Measurements from ENCODE around the gene RPS6KA1. TPM values are rescaled to one million over a fixed set of nuclear protein-coding genes. Genes with fewer than 3 reads are reported as not detected.
A peak's percentile ranks its signal among the peaks of the same experiment; 100 is the strongest.

The RPS6KA1 gene
- total and polyA plus RNA-seq, 2 donors from 2014 or later = 39.5 to 58.1 TPM

GRCh38 chr1:26521669-26522030 is 7.9 kb upstream of the RPS6KA1 start:
- Histone ChIP-seq H3K27me3 (ENCODE audit: control insufficient read depth, insufficient read depth, low read length) (no peaks in the 10 kb centered on the region), H3K27ac (ENCODE audit: low read depth in 2 of 2, low read length in 2 of 2) (no peak overlapping the region), H3K4me3 (ENCODE audit: low read length in 3 of 3) (no peak overlapping the region), H3K4me1 (ENCODE audit: control insufficient read depth in 2 of 3, insufficient read depth in 2 of 3, low read depth in 1 of 3, low read length in 3 of 3) (no peaks in the 10 kb centered on the region), H3K9me3 (ENCODE audit: control insufficient read depth in 2 of 3, insufficient read depth in 1 of 3, low read length in 3 of 3) (no peaks in the 10 kb centered on the region), H3K36me3 (ENCODE audit: control insufficient read depth in 2 of 3, insufficient read depth in 3 of 3, low read length in 3 of 3) (no peaks in the 10 kb centered on the region), H3K9ac (ENCODE audit: low read length in 3 of 3) (no peak overlapping the region)
- DNase-seq (peak in 2 of 5 donors; percentile 16 to 17), FAIRE-seq (no peak)
- intact Hi-C loops (cut with DNase I) = no loop called here
- no peak for TF ChIP-seq CTCF (IDR thresholded peaks at IDR 0.05; ENCODE audit: borderline replicate concordance, extremely low read depth, insufficient read depth)

GRCh38 chr1:26522073-26522472 is 7.5 kb upstream of the RPS6KA1 start:
- intact Hi-C loops (cut with DNase I) = no loop called here
- H3K4me1 ChIP-seq (ENCODE audit: control insufficient read depth in 2 of 3, insufficient read depth in 2 of 3, low read depth in 1 of 3, low read length in 3 of 3) = no peaks in the 10 kb centered on the region

GRCh38 chr1:26524181-26524580 is 5.4 kb upstream of the RPS6KA1 start:
- no peak for TF ChIP-seq CTCF (IDR thresholded peaks at IDR 0.05; ENCODE audit: borderline replicate concordance, extremely low read depth, insufficient read depth)
- intact Hi-C loops (cut with DNase I) = no loop called here
- H3K4me3 ChIP-seq (ENCODE audit: low read length in 3 of 3) = no peak overlapping the region
- no peaks in the 10 kb centered on the region for H3K27me3 ChIP-seq (ENCODE audit: control insufficient read depth, insufficient read depth, low read length)
- H3K9me3 ChIP-seq (ENCODE audit: control insufficient read depth in 2 of 3, insufficient read depth in 1 of 3, low read length in 3 of 3) = no peaks in the 10 kb centered on the region
- FAIRE-seq (no peak), DNase-seq (no peak)
- H3K9ac ChIP-seq (ENCODE audit: low read length in 3 of 3) = no peak overlapping the region
- H3K36me3 ChIP-seq (ENCODE audit: control insufficient read depth in 2 of 3, insufficient read depth in 3 of 3, low read length in 3 of 3) = no peaks in the 10 kb centered on the region
- H3K4me1 ChIP-seq (ENCODE audit: control insufficient read depth in 2 of 3, insufficient read depth in 2 of 3, low read depth in 1 of 3, low read length in 3 of 3) = no peaks in the 10 kb centered on the region
- no peak overlapping the region for H3K27ac ChIP-seq (ENCODE audit: low read depth in 2 of 2, low read length in 2 of 2)

More at GRCh38 chr1:26522073-26522472, 7.5 kb upstream of the RPS6KA1 start:
- DNase-seq (no peak), FAIRE-seq (no peak)
- no peak overlapping the region for H3K4me3 ChIP-seq (ENCODE audit: low read length in 3 of 3)
- no peaks in the 10 kb centered on the region for H3K9me3 ChIP-seq (ENCODE audit: control insufficient read depth in 2 of 3, insufficient read depth in 1 of 3, low read length in 3 of 3)
- no peaks in the 10 kb centered on the region for H3K27me3 ChIP-seq (ENCODE audit: control insufficient read depth, insufficient read depth, low read length)
- H3K9ac ChIP-seq (ENCODE audit: low read length in 3 of 3) = no peak overlapping the region
- no peak overlapping the region for H3K27ac ChIP-seq (ENCODE audit: low read depth in 2 of 2, low read length in 2 of 2)
- H3K36me3 ChIP-seq (ENCODE audit: control insufficient read depth in 2 of 3, insufficient read depth in 3 of 3, low read length in 3 of 3) = no peaks in the 10 kb centered on the region
- no peak for TF ChIP-seq CTCF (IDR thresholded peaks at IDR 0.05; ENCODE audit: borderline replicate concordance, extremely low read depth, insufficient read depth)

GRCh38 chr1:26526287-26526686 is 3.3 kb upstream of the RPS6KA1 start:
- no peak for FAIRE-seq

More at GRCh38 chr1:26526287-26526686, 3.3 kb upstream of the RPS6KA1 start:
- no peak for DNase-seq
- no peaks in the 10 kb centered on the region for H3K36me3 ChIP-seq (ENCODE audit: control insufficient read depth in 2 of 3, insufficient read depth in 3 of 3, low read length in 3 of 3)
- H3K27me3 ChIP-seq (ENCODE audit: control insufficient read depth, insufficient read depth, low read length) = no peaks in the 10 kb centered on the region
- no peak overlapping the region for H3K27ac ChIP-seq (ENCODE audit: low read depth in 2 of 2, low read length in 2 of 2)
- no peak overlapping the region for H3K4me3 ChIP-seq (ENCODE audit: low read length in 3 of 3)
- TF ChIP-seq CTCF (IDR thresholded peaks at IDR 0.05; ENCODE audit: borderline replicate concordance, extremely low read depth, insufficient read depth) = no peak
- no peaks in the 10 kb centered on the region for H3K9me3 ChIP-seq (ENCODE audit: control insufficient read depth in 2 of 3, insufficient read depth in 1 of 3, low read length in 3 of 3)
- H3K4me1 ChIP-seq (ENCODE audit: control insufficient read depth in 2 of 3, insufficient read depth in 2 of 3, low read depth in 1 of 3, low read length in 3 of 3) = peaks cover 0 to 11% (median 0%) of the 10 kb centered on the region in 3 donors
- no peak overlapping the region for H3K9ac ChIP-seq (ENCODE audit: low read length in 3 of 3)
- intact Hi-C loops (cut with DNase I) = no loop called here
